ENCODE measurements around the gene PDIA5. TPM values are rescaled to one million over a fixed set of nuclear protein-coding genes. Genes with fewer than 3 reads are reported as not detected.

The PDIA5 gene
- total RNA-seq, 1 experiment from 2014 or later, result 24.3 TPM

GRCh38 chr3:123156276-123156995 lies 89.6 kb downstream of the PDIA5 start:
- H4K5ac ChIP-seq (ENCODE audit: insufficient read length, low read depth, low read length), result no peak overlapping the region
- no peaks in the 10 kb centered on the region for H3K79me2 ChIP-seq (ENCODE audit: insufficient read depth, low read length)
- H3K27ac Mint-ChIP-seq, result peak overlapping the region in 2 of 3 experiments; percentile 85 to 87; a peak in 2 of 7 replicates
- no peak overlapping the region for H4K8ac ChIP-seq (replicated peaks; ENCODE audit: insufficient read length, low read depth, low read length)
- no peak overlapping the region for H2BK12ac ChIP-seq (ENCODE audit: insufficient read length, low read depth, low read length)
- no peak overlapping the region for H3T11ph ChIP-seq (ENCODE audit: low read length)
- no peak overlapping the region for H3K56ac ChIP-seq (ENCODE audit: insufficient read length, low read depth, low read length)
- no peaks in the 10 kb centered on the region for H4K20me1 ChIP-seq (ENCODE audit: control insufficient read depth, insufficient read depth, insufficient read length)
- WGBS (ENCODE audit: extremely low coverage, insufficient read length, low lambda C conversion rate), result no CpG with 5 or more reads among the region's 15 CpGs
- no peak overlapping the region for H3K9ac ChIP-seq (ENCODE audit: extremely low read depth, insufficient read length, low read length)
- no peak overlapping the region for H3K18ac ChIP-seq (ENCODE audit: insufficient read length, low read depth, low read length)
- no peaks in the 10 kb centered on the region for H3K9me3 Mint-ChIP-seq
- peaks cover 0 to 29% (median 7%) of the 10 kb centered on the region in 3 experiments; a peak in 5 of 7 replicates for H3K36me3 Mint-ChIP-seq (ENCODE audit: insufficient read depth in 1 of 3, low read depth in 3 of 3)
- H2BK5ac ChIP-seq (ENCODE audit: insufficient read length, low read length), result no peak overlapping the region
- H3K23ac ChIP-seq (ENCODE audit: insufficient read length, low read depth, low read length), result no peak overlapping the region
- no peak overlapping the region for H3K4me3 Mint-ChIP-seq
- no peak overlapping the region for H2AK5ac ChIP-seq (ENCODE audit: insufficient read length, low read length)
- H2BK120ac ChIP-seq (ENCODE audit: low read depth, low read length, poor library complexity, severe bottlenecking), result no peak overlapping the region
- H2BK20ac ChIP-seq (ENCODE audit: low read depth, low read length, poor library complexity, severe bottlenecking), result no peak overlapping the region
- no peaks in the 10 kb centered on the region for H3K23me2 ChIP-seq (ENCODE audit: insufficient read length, low read depth, low read length, poor library complexity, severe bottlenecking)
- no peak overlapping the region for H2BK15ac ChIP-seq (ENCODE audit: low read depth, low read length)
- DNase-seq, result peak; percentile 21
- H3K9me3 ChIP-seq (ENCODE audit: control insufficient read depth, low read depth, low read length), result no peaks in the 10 kb centered on the region
- no peaks in the 10 kb centered on the region for H3K27me3 Mint-ChIP-seq (ENCODE audit: low read depth)
- H3K27me3 ChIP-seq (ENCODE audit: insufficient read depth, low read length), result no peaks in the 10 kb centered on the region
- no peak overlapping the region; the same call in 1 of the 2 replicates for H3K14ac ChIP-seq (ENCODE audit: insufficient read depth, low read length)
- H3K79me1 ChIP-seq (ENCODE audit: insufficient read depth, low read depth, low read length, poor library complexity, severe bottlenecking), result no peaks in the 10 kb centered on the region
- H3K4me2 ChIP-seq (ENCODE audit: insufficient read depth, insufficient read length, low read length), result no peak overlapping the region
- H2AFZ ChIP-seq (ENCODE audit: low read length), result no peak overlapping the region
- no peaks in the 10 kb centered on the region for H3K4me1 ChIP-seq (ENCODE audit: insufficient read depth, low read length)
- H3K4ac ChIP-seq (ENCODE audit: low read depth, low read length), result no peak overlapping the region
- H3K4me1 Mint-ChIP-seq, result peaks cover 2 to 6% of the 10 kb centered on the region in 2 experiments; a peak in 2 of 4 replicates
- H4K91ac ChIP-seq (ENCODE audit: insufficient read length, low read depth, low read length), result no peak overlapping the region
- no peak for TF ChIP-seq CTCF (conservative IDR thresholded peaks at IDR 0.05)
- no peak overlapping the region for H3K27ac ChIP-seq (ENCODE audit: insufficient read length, low read depth, low read length)

Measured in H9 (cell line).